M059J (cell line): ENCODE data around the gene SLC39A9. TPM values are rescaled to one million over a fixed set of nuclear protein-coding genes. Genes with fewer than 3 reads are reported as not detected.
A peak's percentile ranks its signal among the peaks of the same experiment; 100 is the strongest.

Experiments
- DNase-seq: peaks from one replicate; pipeline ENCODE4 v3.0.0-alpha.2; 2012; ENCODE audit warnings: low read depth
- total RNA-seq: library from RNA; depleted of rRNA; stranded (reverse); fragments of >200 nt; shearing (Covaris generic); gene quantifications from 2 replicates; pipeline ENCODE4 v1.2.3, GENCODE V29; 2014

The SLC39A9 gene
- total RNA-seq, 1 experiment from 2014 or later, result 108 TPM

DNA sequence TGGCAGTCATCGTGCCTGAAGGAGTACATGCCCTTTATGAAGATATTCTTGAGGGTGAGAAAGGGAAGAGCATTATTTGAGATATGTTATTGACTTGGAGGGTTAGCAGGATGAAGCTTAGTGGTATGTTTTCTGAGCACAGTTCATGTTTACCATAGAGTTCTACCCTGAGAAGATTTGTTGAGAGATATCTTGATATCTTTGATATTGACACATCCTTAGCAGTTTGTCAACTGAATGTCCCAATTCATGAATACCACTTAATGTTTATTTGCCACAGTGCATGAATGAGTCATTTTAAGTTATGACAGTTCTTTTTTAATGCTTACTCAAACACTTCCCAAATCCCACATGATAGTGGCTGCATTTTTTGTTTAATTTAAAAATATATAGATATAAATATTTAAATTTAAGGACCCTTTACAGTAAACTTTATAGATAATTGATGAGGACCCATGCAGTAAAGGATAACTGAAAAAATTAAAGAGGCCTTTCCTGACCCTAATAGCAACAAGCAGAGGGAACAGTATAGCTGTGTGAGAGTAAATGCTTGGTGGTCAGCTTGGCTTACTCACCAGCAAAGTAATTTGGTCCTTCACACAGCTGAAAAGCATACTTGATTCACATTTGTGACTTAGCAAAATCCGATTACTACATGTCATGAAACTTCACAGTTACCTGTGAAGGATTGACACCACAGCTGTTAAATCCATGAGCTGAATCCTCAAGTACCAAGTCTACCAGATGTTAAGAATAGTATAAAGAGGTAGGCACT is 25.8 kb downstream of the SLC39A9 start:
- DNase-seq, result peak; percentile 37

DNA sequence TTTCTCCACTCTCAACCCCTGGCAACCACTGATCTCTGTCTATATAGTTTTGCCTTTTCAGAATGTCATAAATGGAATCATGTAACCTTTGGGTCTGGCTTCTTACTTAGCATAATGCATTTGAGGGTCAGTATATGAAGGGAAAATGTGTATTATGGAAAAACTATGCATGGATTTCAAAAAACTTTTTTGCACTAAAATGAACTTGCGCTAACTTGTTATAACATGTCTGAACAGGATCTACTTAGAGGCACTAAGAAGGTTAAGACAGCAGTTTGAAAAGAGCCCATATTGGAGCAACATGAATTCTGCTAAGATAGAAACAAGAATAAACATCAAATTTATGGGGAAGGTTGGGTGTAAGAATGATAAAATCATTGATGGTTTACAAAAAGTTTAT is 29.1 kb downstream of the SLC39A9 start:
- no peak for DNase-seq

DNA sequence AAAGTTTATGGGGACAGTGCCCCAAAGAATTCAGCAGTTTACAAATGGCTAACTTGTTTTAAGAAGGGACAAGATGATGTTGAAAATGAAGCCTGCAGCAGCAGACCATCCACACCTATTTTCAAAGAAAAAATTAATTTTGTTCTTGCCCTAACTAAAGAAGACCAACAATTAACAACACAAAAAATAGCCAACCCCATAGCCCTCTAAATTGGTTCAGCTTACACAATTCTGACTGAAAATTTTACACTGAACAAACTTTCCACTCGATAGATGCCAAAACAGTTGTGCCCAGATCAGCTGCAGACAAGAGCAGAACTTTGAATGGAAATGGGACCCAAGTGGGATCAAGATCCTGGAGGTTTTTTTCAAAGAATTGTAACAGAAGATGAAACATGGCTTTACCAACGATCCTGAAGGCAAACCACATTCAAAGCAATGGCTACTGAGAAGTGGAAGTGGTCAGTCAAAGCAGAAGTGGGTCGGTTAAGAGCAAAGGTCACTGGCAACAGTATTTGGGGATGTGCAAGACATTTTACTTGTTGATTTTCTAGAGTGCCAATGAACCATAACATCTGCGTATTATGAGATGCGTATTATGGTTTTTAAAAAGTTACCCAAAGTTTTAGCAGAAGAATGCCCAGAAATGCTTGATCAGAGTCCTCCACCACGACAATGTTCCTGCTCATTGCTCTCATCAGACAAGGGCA is 30.0 kb downstream of the SLC39A9 start:
- DNase-seq, result no peak

DNA sequence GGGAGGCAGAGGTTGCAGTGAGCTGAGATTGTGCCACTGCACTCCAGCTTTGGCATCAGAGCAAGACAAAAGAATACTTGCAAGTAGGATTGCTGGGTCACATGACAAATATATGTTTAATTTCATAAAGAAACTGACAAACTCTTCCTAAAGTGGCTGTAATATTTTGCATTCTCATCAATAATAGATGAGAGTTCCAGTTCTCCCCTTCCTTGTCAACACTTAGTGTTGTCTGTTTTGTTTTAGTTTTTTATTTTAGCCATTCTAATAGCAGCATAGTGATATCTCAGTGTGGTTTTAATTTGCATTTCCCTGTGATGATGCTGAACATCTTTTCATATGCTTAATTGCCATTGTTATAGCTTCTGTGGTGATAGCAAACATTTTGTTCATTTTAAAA is 31.2 kb downstream of the SLC39A9 start:
- no peak for DNase-seq

DNA sequence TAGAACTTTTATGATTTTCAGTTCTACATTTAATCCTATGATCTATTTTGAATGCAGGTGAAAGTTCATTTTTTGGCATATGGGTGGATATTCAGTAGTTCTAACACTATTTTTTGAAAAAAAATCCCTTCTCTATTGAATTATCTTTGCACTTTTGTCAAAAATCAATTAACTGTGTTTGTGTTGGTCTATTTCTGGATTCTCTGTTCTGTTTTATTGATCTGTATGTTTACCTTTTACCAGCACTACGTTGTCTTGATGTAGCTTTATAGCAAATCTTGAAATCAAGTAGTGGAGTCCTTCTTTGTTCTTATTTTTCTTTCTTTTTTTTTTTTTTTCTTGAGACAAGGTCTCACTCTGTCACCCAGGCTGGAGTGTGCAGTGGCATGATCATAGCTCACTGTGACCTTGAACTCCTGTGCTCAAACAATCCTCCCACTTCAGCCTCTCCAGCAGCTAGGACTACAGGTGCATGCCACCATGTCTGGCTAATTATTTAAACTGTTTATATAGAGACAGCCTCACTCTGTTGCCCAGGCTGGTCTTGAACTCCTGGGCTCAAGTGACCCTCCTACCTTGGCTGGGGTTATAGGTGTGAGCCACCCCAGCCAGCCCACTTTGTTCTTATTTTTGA is 31.9 kb downstream of the SLC39A9 start:
- DNase-seq, result no peak

DNA sequence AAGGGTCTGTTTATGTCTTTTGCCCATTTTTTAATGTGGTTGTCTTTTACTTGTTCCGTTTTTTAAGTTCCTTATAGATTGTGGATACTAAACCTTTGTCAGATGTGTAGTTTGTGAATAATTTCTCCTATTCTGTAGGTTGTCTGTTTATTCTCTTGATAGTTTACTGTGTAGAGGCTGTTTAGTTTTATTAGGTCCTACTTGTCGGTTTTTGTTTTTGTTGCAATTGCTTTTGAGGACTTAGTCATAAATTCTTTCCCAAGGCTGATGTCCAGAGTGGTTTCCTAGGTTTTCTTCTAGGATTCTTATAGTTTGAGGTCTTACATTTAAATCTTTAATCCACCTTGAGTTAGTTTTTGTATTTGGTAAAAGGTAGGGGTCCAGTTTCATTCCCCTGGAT is 33.9 kb downstream of the SLC39A9 start:
- DNase-seq, result peak; percentile 26

DNA sequence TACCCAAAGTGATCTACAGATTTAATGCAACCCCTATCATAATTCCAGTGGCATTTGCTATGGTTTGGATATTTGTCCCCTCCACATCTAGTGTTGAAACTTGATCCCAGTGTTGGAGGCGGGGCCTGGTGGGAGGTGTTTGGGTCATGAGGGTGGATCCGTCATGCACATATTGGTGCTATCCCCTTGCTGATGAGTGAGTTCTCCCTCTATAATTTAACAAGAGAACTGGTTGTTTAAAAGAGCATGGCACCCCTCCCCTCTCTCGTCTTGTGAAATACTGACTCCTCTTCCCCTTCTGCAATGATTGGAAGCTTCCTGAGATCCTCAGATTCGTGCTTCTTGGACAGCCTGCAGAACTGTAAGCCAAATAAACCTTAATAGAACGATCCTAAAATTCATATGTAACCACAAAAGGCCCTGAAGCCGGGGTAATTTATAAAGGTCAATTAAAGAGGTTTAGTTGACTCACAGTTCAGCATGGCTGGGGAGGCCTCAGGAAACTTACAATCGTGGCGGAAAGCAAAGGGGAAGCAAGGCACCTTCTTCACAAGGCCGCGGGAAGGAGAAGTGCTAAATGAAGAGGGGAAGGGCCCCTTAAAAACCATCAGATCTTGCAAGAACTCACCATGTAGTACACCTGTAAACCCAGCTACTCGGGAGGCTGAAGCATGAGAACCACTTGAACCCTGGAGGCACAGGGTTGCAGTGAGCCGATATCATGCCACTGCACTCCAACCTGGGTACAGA is 41.2 kb downstream of the SLC39A9 start:
- peak; percentile 15 for DNase-seq

DNA sequence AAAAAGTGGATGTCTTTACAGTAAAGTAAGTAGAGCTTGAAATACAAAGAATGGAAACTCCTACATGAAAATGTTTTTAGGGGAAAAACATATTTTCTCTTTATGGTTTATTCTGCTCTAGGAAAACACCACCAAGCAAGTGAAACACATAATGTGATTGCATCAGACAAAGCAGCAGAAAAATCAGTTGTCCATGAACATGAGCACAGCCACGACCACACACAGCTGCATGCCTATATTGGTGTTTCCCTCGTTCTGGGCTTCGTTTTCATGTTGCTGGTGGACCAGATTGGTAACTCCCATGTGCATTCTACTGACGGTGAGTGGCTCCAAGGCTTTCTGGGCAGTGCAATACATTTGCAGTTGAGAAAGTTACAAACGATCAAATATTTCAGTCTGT is 43.5 kb downstream of the SLC39A9 start:
- DNase-seq, result no peak

DNA sequence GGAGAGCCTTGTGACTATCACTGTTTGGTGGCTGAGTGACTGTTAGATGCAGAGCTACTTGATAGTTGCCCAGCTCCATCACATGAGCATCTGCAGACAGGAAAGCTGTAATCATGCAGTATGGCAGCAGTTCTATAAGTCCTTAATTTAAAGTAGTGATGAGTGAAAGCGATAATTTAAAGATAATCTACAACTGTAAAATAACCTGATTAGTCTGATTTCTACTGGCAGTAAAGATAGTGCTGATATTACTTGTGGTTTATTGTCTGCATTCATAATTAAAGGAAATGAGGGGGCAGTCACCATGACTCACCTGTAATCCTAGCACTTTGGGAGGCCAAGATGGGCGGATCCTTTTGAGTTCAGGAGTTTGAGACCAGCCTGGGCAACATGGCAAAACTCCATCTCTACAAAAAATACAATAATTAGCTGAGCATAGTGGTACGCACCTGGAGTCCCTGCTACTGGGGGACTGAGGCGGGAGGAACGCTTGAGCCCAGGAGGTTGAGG is 44.9 kb downstream of the SLC39A9 start:
- peak; percentile 49 for DNase-seq

DNA sequence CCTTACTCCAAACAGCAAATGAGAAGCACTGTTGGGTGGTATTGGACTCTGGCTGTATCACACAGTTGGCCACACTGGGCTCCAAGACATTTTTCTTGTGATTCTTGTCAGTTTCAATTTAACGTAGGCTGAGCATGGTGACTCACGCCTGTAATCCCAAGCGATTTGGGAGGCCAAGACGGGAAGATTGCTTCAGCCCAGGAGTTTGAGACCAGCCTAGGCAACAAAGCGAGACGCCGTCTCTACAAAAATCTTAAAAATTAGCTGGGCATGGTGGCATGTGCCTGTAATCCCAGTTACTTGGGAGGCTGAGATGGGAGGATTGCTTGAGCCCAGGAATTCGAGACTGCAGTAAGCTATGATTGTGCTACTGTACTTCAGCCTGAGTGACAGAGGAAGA is 50.7 kb downstream of the SLC39A9 start:
- no peak for DNase-seq

DNA sequence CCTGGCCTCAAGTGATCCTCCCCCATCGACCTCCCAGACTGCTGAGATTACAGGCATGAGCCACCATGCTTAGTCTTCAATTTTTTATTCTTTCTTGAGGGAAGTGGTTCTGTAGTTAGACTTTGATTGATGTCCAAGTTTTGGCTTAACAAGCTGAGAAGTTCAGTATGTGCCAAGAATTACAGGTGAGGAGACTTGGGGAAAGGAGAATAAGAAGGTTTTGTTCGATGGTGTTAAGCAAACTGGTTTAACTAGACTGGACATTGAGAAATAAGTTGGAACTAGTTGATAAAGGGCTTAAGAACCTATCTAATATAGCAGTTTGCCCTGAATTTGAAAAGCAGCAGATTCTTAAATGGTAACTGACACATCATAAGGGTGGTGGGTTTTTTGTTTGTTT is 53.4 kb downstream of the SLC39A9 start:
- DNase-seq, result no peak

DNA sequence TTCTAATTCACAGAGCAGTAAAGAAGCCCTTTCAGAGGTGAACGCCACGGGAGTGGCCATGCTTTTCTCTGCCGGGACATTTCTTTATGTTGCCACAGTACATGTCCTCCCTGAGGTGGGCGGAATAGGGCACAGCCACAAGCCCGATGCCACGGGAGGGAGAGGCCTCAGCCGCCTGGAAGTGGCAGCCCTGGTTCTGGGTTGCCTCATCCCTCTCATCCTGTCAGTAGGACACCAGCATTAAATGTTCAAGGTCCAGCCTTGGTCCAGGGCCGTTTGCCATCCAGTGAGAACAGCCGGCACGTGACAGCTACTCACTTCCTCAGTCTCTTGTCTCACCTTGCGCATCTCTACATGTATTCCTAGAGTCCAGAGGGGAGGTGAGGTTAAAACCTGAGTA is 59.9 kb downstream of the SLC39A9 start:
- no peak for DNase-seq

DNA sequence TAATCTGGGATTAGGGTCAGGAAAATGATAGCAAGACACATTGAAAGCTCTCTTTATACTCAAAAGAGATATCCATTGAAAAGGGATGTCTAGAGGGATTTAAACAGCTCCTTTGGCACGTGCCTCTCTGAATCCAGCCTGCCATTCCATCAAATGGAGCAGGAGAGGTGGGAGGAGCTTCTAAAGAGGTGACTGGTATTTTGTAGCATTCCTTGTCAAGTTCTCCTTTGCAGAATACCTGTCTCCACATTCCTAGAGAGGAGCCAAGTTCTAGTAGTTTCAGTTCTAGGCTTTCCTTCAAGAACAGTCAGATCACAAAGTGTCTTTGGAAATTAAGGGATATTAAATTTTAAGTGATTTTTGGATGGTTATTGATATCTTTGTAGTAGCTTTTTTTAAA is 60.6 kb downstream of the SLC39A9 start:
- no peak for DNase-seq

DNA sequence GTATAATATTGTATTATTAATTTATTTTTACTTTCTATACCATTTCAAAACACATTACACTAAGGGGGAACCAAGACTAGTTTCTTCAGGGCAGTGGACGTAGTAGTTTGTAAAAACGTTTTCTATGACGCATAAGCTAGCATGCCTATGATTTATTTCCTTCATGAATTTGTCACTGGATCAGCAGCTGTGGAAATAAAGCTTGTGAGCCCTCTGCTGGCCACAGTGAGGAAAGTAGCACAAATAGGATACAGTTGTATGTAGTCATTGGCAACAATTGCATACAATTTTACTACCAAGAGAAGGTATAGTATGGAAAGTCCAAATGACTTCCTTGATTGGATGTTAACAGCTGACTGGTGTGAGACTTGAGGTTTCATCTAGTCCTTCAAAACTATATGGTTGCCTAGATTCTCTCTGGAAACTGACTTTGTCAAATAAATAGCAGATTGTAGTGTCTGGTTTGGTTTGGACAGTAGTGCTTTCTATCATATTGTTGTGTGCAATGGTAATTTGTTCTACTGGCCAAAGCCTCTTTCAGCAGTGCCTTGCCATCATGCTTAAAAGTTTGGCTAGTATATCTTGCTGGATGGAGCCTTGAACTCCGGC is 61.7 kb downstream of the SLC39A9 start:
- peak; percentile 86 for DNase-seq

DNA sequence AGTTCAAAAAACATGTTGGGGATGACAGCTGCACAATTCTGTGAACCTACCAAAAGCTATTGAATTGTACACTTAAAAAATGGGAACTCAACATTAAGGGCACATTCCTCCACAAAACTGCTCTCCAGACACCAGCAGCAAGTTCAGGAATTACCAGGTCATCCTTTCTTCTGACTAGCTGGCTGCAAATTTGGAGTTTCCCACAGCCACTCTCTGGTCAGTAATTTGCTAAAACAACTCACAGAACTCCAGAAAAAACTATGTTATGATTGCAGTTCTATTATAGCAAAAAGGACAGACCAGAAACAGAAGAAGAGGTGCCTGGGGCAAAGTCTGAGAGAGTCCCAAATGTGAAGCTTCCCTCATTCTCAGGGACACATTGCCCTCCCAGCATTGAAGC is 65.9 kb downstream of the SLC39A9 start:
- no peak for DNase-seq

DNA sequence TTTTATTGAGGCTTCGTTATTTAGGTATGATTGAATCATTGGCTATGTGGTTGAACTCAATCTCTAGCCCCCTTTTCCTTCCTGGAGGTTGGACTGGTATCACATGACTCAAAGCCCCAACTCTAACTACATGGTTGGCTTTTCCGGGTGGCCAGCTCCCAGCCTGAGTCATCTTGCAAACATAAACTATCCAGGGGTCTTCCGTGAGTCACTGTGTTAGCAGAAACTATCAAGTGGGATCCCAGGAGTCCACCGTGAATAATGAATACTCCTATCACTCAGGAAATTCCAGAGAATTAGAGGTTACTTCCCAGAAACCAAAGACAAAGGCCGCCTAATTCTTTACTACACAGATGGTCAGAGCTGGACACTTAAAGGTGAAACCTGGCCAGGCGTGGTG is 66.3 kb downstream of the SLC39A9 start:
- peak; percentile 98 for DNase-seq

DNA sequence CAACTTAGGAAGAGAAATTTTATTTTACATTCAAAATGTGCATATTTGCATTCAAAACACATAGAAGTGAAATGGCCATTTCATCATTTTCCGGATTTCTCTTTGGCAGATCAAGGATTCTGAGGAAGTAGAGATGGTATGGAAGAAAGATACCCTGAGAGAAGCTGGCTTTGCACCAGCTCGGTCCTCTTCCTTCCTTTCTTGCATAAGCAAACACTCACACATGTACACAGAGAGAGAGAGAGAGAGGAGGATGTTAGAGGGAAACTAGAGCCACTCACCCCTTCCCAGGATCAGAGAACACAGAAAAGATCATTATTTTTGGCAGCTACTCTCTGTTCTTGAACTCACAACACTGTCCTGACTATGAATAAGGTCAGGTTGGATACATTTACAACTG is 70.5 kb downstream of the SLC39A9 start:
- DNase-seq, result no peak

DNA sequence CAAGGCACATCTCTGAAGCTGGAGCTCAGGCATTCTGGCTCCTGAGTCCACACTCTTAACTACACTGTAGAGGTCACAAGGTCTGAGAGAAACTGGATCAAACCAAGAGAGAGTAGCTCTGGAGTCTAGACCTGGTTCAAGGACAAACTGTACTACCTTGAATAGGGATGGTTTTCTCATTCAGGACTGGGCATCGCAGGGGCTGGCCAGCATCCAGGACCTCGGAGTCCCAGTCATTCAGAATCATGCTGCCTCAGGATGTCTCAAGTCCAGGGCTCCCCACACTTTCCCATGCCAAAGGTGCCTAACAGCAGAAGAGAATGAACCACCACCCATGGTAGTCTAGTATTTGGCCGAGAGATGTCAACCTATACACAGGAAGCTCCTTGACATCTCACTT is 72.9 kb downstream of the SLC39A9 start:
- DNase-seq, result no peak

DNA sequence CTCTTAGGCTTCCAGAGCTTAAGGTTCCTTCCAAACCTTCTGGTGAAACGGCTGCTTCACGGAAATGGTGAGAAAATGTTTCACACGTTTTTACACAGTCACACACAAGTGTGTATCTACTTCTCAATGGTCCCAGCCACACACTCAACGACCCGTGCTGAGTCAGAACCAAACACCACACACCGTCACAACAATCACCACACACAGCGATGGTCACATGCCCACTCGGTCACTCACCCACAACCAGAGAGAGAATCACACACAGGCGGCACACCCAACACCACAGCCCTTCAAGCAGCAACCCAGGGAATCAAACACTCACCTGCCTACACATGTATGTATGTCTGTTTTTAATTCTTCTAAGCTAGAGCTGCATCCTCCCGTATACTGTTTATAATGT is 73.4 kb downstream of the SLC39A9 start:
- DNase-seq, result no peak

DNA sequence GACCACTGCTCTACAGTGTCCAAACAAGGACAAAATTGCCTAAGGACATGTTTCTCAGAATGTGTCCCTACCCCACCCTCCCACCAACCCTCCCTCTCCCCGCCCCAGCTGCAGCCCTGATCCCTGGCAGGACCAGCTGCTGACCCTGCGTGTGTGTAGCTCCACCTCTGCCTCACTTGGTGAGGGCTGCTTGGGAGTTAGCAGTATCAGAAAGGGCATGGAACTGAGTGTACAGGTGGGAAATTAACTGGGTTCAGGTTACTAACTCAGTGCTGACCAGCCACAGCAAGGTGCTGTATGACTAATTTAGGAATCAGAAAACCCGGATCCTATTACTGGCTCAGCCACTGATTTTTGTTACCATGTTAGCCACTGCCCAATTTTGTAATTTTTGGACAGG is 74.8 kb downstream of the SLC39A9 start:
- DNase-seq, result no peak

DNA sequence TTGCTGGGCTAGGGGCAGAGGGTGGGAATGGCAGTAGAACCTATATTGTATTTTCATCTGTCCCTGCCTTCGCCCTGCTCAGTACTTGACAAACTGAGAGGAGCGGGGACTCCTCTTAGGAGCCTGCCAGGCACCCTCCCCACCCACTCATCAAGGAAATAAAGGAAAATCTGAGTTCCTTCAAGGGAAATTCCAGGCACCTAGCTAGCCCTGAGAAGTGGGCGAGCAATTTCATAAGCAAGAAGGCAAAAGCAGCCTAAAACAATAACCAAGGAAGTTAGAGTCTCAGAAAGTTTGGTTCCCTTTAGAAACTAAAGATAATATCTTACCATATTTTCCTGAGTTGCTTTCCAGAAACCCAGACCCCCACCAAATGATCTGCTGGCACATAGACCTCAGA is 75.5 kb downstream of the SLC39A9 start:
- no peak for DNase-seq
